ENCODE results near the gene LIN7B. TPM values are rescaled to one million over a fixed set of nuclear protein-coding genes. Genes with fewer than 3 reads are reported as not detected.

Gene LIN7B
- total and polyA plus RNA-seq, 9 of the 15 experiments (the other 6 are each of a cell fraction or from before 2014, with no cell fraction given), result 0.89 to 15.7 (median 4.0) TPM

- TF ChIP-seq ID3 (CRISPR knock-in tag; IDR thresholded peaks at IDR 0.05) (no peak), ID3 (tag; IDR thresholded peaks at IDR 0.05) (peak; percentile 78; the same call in 1 of the 2 replicates), ZBTB7A (IDR thresholded peaks at IDR 0.05; ENCODE audit: borderline replicate concordance, control insufficient read depth, low read depth, low read length) (peak; percentile 85; the same call in 1 of the 2 replicates), PHF8 (IDR thresholded peaks at IDR 0.05; ENCODE audit: borderline replicate concordance, low read length) (peak; percentile 68; the same call in 1 of the 2 replicates), SMARCA4 (IDR thresholded peaks at IDR 0.05) (0 out of 2 replicates have a peak, but pooled peaks have one; percentile 29), TEAD1 (CRISPR knock-in tag; IDR thresholded peaks at IDR 0.05) (0 out of 4 replicates have a peak, but pooled peaks of 1 of the 2 experiments have one; percentile 58), TAF1 (IDR thresholded peaks at IDR 0.05; ENCODE audit: control insufficient read depth, extremely low read depth, insufficient read depth, low read length, severe bottlenecking) (peak; percentile 36), CREB3L1 (IDR thresholded peaks at IDR 0.05; ENCODE audit: borderline replicate concordance, low read depth) (peak; percentile 68; the same call in 1 of the 2 replicates), FOXM1 (IDR thresholded peaks at IDR 0.05; ENCODE audit: low read depth) (no peak), FOXM1 (CRISPR knock-in tag; IDR thresholded peaks at IDR 0.05; ENCODE audit: low read depth) (peak; percentile 54; the same call in 1 of the 2 replicates), DNMT1 (IDR thresholded peaks at IDR 0.05) (peak; percentile 50; the same call in 1 of the 2 replicates), TBP (optimal IDR thresholded peaks at IDR 0.05; ENCODE audit: low read depth, low read length) (peak; percentile 10), CBFA2T2 (conservative IDR thresholded peaks at IDR 0.05) (peak; percentile 60), FUS (optimal IDR thresholded peaks at IDR 0.05; ENCODE audit: low read depth, low read length) (no peak), ZNF354B (CRISPR knock-in tag; IDR thresholded peaks at IDR 0.05) (no peak), HDAC8 (tag; IDR thresholded peaks at IDR 0.05) (0 out of 2 replicates have a peak, but pooled peaks have one; percentile 51)
- TF ChIP-seq, protein P1, sequence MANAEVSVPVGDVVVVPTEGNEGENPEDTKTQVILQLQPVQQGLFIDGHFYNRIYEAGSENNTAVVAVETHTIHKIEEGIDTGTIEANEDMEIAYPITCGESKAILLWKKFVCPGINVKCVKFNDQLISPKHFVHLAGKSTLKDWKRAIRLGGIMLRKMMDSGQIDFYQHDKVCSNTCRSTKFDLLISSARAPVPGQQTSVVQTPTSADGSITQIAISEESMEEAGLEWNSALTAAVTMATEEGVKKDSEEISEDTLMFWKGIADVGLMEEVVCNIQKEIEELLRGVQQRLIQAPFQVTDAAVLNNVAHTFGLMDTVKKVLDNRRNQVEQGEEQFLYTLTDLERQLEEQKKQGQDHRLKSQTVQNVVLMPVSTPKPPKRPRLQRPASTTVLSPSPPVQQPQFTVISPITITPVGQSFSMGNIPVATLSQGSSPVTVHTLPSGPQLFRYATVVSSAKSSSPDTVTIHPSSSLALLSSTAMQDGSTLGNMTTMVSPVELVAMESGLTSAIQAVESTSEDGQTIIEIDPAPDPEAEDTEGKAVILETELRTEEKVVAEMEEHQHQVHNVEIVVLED (CRISPR knock-in tag; IDR thresholded peaks at IDR 0.05), result 0 out of 2 replicates have a peak, but pooled peaks have one; percentile 25
- TF ChIP-seq, protein P2, sequence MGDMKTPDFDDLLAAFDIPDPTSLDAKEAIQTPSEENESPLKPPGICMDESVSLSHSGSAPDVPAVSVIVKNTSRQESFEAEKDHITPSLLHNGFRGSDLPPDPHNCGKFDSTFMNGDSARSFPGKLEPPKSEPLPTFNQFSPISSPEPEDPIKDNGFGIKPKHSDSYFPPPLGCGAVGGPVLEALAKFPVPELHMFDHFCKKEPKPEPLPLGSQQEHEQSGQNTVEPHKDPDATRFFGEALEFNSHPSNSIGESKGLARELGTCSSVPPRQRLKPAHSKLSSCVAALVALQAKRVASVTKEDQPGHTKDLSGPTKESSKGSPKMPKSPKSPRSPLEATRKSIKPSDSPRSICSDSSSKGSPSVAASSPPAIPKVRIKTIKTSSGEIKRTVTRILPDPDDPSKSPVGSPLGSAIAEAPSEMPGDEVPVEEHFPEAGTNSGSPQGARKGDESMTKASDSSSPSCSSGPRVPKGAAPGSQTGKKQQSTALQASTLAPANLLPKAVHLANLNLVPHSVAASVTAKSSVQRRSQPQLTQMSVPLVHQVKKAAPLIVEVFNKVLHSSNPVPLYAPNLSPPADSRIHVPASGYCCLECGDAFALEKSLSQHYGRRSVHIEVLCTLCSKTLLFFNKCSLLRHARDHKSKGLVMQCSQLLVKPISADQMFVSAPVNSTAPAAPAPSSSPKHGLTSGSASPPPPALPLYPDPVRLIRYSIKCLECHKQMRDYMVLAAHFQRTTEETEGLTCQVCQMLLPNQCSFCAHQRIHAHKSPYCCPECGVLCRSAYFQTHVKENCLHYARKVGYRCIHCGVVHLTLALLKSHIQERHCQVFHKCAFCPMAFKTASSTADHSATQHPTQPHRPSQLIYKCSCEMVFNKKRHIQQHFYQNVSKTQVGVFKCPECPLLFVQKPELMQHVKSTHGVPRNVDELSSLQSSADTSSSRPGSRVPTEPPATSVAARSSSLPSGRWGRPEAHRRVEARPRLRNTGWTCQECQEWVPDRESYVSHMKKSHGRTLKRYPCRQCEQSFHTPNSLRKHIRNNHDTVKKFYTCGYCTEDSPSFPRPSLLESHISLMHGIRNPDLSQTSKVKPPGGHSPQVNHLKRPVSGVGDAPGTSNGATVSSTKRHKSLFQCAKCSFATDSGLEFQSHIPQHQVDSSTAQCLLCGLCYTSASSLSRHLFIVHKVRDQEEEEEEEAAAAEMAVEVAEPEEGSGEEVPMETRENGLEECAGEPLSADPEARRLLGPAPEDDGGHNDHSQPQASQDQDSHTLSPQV (IDR thresholded peaks at IDR 0.05), result peak; percentile 87
Observed at GRCh38 chr19:49113762-49114629, at the start of gene LIN7B (continued).
